Ecto neural progenitor cell (in vitro differentiated cells): ENCODE data around the gene C5orf52.
"Not testable (repeated sequence)": the region's sequence is repeated elsewhere in the genome, so short reads cannot be mapped to it uniquely, and the experiment has no call there.

Experiments
- DNase-seq: peaks from one replicate; pipeline ENCODE4 v3.0.0-alpha.2; 2018; ENCODE audit warnings: low spot score

C5orf52 gene

GRCh38 chr5:157670662-157671591 is at the start of gene C5orf52:
Gene C5orf52, plus strand, starts transcription at chr5:157671533. Its CDS starts 82 bp downstream, at chr5:157671615.
- no peak for DNase-seq

- DNase-seq = no peak
These were observed 47.2 kb upstream of the C5orf52 start for GRCh38 chr5:157624144-157624543.

GRCh38 chr5:157626831-157627230 is 44.5 kb upstream of the C5orf52 start:
- no peak for DNase-seq

- no peak for DNase-seq
These were observed 41.0 kb upstream of the C5orf52 start for GRCh38 chr5:157630341-157630740.

- no peak for DNase-seq
These were observed 30.8 kb upstream of the C5orf52 start for GRCh38 chr5:157640406-157641066.

- no peak for DNase-seq
These were observed 22.9 kb upstream of the C5orf52 start for GRCh38 chr5:157648275-157648990.

GRCh38 chr5:157649101-157649500 is 22.2 kb upstream of the C5orf52 start:
- no peak for DNase-seq

- no peak for DNase-seq
These were observed 20.2 kb upstream of the C5orf52 start for GRCh38 chr5:157650991-157651611.

GRCh38 chr5:157651623-157652376 is 19.5 kb upstream of the C5orf52 start:
- no peak for DNase-seq

- DNase-seq = no peak
These were observed 19.0 kb upstream of the C5orf52 start, which contains the start of gene SOX30 for GRCh38 chr5:157652377-157652692. Gene SOX30, minus strand, starts transcription at chr5:157652438. Its CDS starts 360 bp downstream, at chr5:157652078.

- no peak for DNase-seq
These were observed 13.8 kb upstream of the C5orf52 start for GRCh38 chr5:157657516-157657915.

- no peak for DNase-seq
These were observed 12.4 kb upstream of the C5orf52 start for GRCh38 chr5:157658893-157659292.

GRCh38 chr5:157659868-157660660 is 11.3 kb upstream of the C5orf52 start:
- DNase-seq = no peak

- no peak for DNase-seq
These were observed 5.8 kb upstream of the C5orf52 start for GRCh38 chr5:157665467-157666070.

GRCh38 chr5:157668356-157668755 is 3.0 kb upstream of the C5orf52 start:
- no peak for DNase-seq

- no peak for DNase-seq
These were observed 1.6 kb upstream of the C5orf52 start for GRCh38 chr5:157669701-157670097.

GRCh38 chr5:157671592-157672330 is 428 bp downstream of the C5orf52 start:
- DNase-seq = peak; percentile 28

GRCh38 chr5:157672976-157673375 is 1.6 kb downstream of the C5orf52 start:
- no peak for DNase-seq

- not testable (repeated sequence) for DNase-seq
These were observed 3.0 kb downstream of the C5orf52 start for GRCh38 chr5:157674351-157674750.
